GM18909 (cell line): ENCODE results near the gene ADGRG7.
"Not testable (repeated sequence)": the region's sequence is repeated elsewhere in the genome, so short reads cannot be mapped to it uniquely, and the experiment has no call there.

Source experiments
- ATAC-seq: cut with Tn5 transposase; IDR thresholded peaks from one replicate; pipeline ENCODE4 v1.9.1; 2021; ENCODE audit warnings: mild to moderate bottlenecking; ENCODE audit not compliant: unreplicated experiment, poor library complexity

Gene ADGRG7, protein sequence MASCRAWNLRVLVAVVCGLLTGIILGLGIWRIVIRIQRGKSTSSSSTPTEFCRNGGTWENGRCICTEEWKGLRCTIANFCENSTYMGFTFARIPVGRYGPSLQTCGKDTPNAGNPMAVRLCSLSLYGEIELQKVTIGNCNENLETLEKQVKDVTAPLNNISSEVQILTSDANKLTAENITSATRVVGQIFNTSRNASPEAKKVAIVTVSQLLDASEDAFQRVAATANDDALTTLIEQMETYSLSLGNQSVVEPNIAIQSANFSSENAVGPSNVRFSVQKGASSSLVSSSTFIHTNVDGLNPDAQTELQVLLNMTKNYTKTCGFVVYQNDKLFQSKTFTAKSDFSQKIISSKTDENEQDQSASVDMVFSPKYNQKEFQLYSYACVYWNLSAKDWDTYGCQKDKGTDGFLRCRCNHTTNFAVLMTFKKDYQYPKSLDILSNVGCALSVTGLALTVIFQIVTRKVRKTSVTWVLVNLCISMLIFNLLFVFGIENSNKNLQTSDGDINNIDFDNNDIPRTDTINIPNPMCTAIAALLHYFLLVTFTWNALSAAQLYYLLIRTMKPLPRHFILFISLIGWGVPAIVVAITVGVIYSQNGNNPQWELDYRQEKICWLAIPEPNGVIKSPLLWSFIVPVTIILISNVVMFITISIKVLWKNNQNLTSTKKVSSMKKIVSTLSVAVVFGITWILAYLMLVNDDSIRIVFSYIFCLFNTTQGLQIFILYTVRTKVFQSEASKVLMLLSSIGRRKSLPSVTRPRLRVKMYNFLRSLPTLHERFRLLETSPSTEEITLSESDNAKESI

GRCh38 chr3:100609305-100609704 is at the start of gene ADGRG7:
ADGRG7 (plus strand) TSS chr3:100609601; CDS start chr3:100609857, 256 bp downstream.
- no peak for ATAC-seq

DNA sequence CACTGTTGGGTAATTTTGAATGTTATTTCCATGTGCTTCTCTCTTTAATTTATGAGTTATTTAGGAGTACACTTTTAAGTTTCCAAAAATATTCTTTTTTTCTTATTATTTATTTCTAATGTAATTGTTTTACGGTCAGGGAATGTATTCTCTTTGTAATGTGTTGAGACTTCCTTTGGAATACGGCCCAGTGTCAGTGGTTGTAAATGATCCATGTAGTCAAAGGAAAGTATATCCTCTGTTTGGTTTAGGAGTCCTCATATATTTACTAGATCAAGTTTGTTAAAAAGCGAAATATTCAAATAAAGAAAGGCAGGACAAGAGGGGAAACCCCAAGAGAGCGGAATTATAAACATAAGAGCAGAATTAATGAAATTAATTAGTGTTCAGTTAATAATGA is 49.0 kb upstream of the ADGRG7 start:
- ATAC-seq: no peak

DNA sequence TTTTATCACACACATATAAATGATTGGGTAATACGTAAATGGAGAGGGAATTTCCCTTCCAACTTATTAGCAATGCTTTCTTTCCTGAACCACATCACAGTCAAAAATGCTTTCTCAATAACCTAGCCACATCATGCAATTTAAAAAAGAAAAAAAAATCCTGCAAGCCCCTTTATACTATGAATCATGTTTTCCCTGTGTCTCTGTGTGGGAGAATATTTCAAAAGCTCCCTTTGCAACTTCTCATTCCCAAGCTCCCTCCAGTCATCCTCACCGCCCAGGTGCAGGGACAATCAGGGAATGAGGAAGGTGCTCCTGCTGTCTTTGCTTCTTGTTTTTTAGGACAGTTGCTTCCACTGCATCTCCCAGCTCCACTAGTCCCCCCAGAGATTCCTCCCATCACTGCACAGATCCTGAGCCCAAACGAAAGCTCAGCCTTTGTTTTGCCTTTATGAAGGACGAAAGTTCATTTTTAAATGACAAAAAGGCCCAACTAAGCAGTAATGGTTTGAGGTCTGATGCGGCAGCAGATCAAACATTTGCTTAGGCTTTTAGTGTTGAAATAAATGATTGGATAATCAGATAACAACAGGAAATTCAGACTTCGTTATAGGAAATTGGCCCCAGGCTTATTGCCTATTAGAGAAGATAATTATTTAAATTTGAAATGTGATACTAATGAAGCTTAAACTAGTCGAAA is 47.8 kb upstream of the ADGRG7 start:
- no peak for ATAC-seq

GRCh38 chr3:100562224-100562857 is 47.1 kb upstream of the ADGRG7 start:
- ATAC-seq: no peak

DNA sequence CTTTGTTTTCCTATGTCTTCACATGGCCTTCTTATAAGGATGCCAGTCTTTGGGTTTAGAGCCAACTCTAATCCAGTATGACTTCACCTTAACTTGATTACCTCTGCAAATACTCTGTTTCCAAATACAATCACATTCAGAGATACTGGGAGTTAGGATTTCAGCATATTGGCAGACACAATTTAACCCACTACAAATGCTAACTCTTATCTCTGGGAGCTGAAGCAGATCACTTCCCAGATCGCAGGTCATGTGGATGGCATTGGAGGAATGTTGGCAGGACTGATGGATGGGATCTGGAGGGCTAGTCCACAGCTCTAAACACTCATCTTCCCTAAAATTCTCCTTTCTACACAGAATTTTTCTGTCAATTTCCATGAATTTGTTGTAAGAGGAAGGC is 46.2 kb upstream of the ADGRG7 start:
- ATAC-seq: no peak

DNA sequence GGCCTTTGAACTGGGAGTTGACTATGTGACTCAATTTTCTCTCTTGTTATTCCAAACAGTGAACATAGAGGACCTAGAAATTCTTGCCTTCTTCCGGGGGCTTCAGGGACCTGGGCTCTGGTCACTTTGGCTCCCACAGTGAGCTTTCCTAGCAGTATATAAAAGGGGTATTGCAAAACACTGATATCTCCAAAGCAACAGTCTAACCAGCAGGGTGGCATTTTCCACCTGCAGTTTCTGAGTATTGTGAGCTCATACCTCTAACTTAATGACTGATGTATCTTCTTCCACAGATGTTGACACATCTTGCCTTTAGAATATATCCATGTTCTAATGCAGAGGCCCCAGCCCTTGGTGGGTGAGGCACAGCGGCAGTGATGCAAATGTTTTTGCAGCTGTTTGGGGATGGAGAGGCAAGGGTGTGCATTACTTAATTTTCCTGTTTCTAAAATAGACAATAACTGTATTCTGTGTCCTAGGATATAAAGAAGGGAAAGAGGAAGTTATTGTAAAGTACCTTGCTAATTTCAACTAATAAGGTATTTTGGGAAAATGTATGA is 45.7 kb upstream of the ADGRG7 start:
- no peak for ATAC-seq

- no peak for ATAC-seq
Measured at GRCh38 chr3:100570811-100571210, 38.6 kb upstream of the ADGRG7 start.

- no peak for ATAC-seq
Measured at GRCh38 chr3:100574536-100574935, 34.9 kb upstream of the ADGRG7 start.

GRCh38 chr3:100575704-100576103 is 33.7 kb upstream of the ADGRG7 start:
- ATAC-seq: no peak

DNA sequence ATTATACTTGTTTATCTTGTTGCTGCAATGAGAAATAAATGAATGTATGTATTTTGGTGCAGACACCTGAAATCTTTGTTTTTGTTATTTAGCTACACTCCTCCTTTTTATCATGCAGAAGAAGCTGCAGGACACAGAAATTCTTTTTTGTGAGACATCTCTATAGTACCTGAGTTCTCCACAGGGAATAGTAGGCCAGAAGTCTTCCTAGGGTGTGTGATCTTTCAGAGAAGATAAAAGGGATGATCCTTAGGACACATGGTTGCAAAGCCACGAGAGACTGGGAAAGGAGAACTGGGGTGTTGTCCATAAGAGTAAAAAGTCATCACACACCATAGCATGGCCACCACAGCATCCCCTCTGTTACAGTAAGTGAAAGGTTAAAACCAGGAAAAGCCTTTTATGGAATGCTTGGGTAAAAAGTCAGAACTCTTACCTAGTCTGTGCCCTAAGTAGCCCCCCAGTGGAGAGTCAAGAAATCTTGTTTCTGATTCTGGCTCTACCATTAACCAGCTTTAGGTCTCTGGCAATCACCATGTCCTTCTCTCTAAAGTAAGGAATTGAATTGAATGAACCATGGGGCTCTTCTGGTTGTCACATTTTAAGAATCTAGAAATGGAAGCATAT is 31.9 kb upstream of the ADGRG7 start:
- no peak for ATAC-seq

GRCh38 chr3:100578646-100579045 is 30.8 kb upstream of the ADGRG7 start:
- no peak for ATAC-seq

DNA sequence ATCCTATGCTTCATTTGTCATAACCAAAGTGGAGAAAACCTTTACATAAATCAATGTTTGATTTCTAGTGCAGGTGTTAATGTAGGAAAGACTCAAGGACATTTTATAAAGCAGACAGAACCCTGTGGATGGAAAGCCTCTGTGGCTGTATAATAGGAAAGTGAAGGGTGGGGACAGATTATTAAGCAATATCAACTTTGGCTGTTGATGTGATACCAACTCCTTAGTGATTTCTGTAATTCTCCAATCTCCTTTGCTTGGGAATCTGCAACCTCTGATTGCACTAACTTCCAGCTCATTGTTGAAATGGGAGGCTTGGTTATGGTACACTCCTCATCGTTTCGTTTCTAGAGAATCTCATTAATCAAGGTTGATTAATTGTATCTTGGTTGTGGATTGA is 29.3 kb upstream of the ADGRG7 start:
- no peak for ATAC-seq

GRCh38 chr3:100581650-100582049 is 27.8 kb upstream of the ADGRG7 start:
- no peak for ATAC-seq

DNA sequence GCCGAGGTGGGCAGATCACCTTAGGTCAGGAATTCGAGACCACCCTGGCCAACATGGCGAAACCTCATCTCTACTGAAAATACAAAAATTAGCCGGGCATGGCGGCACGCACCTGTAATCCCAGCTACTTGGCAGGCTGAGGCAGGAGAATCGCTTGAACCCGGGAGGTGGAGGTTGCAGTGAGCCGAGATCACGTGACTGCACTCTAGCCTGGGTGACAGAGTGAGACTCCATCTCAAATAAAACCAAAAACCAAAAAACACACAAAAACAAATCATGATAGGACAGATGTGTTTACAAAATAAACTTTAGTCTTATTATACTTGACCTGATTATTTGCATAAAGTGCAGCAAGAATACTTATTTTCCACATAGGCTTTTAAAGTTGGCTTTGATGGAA is 27.2 kb upstream of the ADGRG7 start:
- not testable (repeated sequence) for ATAC-seq

DNA sequence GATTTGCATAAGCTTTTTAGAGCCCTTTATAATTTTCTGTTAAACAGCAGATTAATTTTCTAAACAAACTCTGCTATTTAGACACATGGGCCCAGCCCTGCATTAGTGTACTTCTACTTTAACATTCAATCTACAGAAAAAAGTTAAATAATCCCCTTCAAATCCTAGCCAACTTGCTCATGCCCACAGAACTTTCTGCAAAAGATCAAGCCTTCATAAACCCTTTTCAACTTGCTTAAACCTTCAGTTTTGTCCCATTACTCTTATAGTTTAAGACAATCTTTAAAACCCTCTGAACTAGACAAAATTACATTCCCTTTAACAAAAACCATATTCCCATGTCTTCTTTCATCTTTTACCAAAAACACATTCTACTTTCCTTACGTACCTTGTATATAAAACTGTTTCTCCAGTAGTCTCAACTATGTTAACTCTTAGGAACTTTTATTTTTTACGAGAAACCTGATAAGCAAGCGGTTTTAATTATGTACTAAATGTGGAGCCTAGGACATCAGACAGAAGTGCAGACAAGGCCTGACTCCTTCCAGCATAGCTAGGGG is 25.2 kb upstream of the ADGRG7 start:
- no peak for ATAC-seq

DNA sequence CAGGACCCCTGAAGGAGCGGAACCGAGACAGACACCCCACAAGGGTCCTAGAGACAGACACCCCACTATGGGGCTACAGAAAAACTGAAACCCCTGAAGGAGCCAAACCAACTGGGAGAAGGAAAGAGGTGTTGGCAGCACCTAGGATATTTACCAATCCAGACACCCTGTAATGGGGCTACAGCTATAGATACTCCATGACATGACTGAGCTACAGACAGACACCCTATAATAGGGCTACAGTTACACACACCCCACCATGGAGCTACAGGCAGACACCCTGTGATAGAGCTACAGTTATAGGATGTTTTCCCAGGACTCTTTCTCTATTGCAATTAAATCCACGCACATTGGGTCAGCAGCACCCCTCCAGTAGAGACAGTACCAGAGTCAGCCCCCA is 22.6 kb upstream of the ADGRG7 start:
- no peak for ATAC-seq

DNA sequence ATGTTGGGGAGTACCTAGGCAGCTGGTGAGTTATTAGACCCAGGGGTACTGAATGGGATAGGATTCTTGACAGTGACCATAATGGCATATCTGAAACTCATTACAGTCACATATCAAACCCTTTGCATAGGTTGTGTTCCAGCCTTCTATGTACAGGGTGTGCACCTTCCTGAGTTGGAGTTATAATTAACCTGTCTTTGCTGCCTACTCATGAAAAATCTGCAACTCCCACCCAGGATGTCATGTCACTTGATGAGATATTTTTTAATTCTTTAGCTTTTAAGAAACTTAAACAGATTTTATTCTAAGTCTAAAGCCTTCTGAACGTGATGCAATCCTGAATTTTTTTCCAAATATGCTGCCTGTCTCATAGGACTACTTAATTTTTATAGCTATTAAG is 21.1 kb upstream of the ADGRG7 start:
- no peak for ATAC-seq

- peak; percentile 90 for ATAC-seq
Measured at GRCh38 chr3:100590114-100590839, 19.1 kb upstream of the ADGRG7 start.

GRCh38 chr3:100590840-100591147 is 18.6 kb upstream of the ADGRG7 start:
- no peak for ATAC-seq
